ENCODE measurements around the gene CDYL2. TPM values are rescaled to one million over a fixed set of nuclear protein-coding genes. Genes with fewer than 3 reads are reported as not detected.

The CDYL2 gene
- total RNA-seq, 2 experiments from 2014 or later, result 0.98 to 2.5 TPM

- Histone ChIP-seq H3K4me1 (ENCODE audit: insufficient read depth, low read length, poor library complexity, severe bottlenecking) (no peaks in the 10 kb centered on the region), H3K79me2 (ENCODE audit: insufficient read depth, low read depth, low read length) (no peaks in the 10 kb centered on the region), H3K9me2 (ENCODE audit: insufficient read depth, low read length) (no peaks in the 10 kb centered on the region), H3K9me3 (ENCODE audit: low read length) (0 out of 2 replicates have a peak, but pooled peaks cover 7% of the 10 kb centered on the region), H4K20me1 (ENCODE audit: insufficient read depth, low read length) (no peaks in the 10 kb centered on the region), H3K4me3 (ENCODE audit: low read depth, low read length, poor library complexity, severe bottlenecking) (no peak overlapping the region), H2AFZ (ENCODE audit: low read length) (no peak overlapping the region), H3K4me2 (ENCODE audit: low read length) (no peak overlapping the region), H3K27ac (ENCODE audit: low read depth, low read length, poor library complexity, severe bottlenecking) (no peak overlapping the region), H3K36me3 (ENCODE audit: insufficient read depth, low read length) (no peaks in the 10 kb centered on the region)
- no TSS peak for BruUV-seq (replicated peaks)
- ChIA-PET CTCF (ENCODE audit: unreplicated experiment) (no interaction called here), POLR2A (interaction anchor here (0.8 kb wide), 1 partner anchor 11 kb away, joined by 3 read pairs; no protein-coding TSS in a partner anchor)
- TF ChIP-seq CTCF (conservative IDR thresholded peaks at IDR 0.05; ENCODE audit: low read length) (no peak), EZH2phosphoT487 (IDR thresholded peaks at IDR 0.05; ENCODE audit: borderline replicate concordance, low read depth, low read length) (no peak)
- intact Hi-C loops (cut with micrococcal nuclease; ENCODE audit: unreplicated experiment), result no loop called here
- DNase-seq (ENCODE audit: low spot score), result no peak
These were observed 64.9 kb downstream of the CDYL2 start for GRCh38 chr16:80739523-80739922.

GRCh38 chr16:80738521-80738920, 65.9 kb downstream of the CDYL2 start:
- POLR2A ChIA-PET, result no interaction called here
- no peak overlapping the region for H3K27ac ChIP-seq (ENCODE audit: low read depth, low read length, poor library complexity, severe bottlenecking)
- no TSS peak for BruUV-seq (replicated peaks)

More at GRCh38 chr16:80738521-80738920, 65.9 kb downstream of the CDYL2 start:
- DNase-seq (ENCODE audit: low spot score), result no peak
- intact Hi-C loops (cut with micrococcal nuclease; ENCODE audit: unreplicated experiment), result no loop called here
- H3K9me2 ChIP-seq (ENCODE audit: insufficient read depth, low read length), result no peaks in the 10 kb centered on the region
- no peaks in the 10 kb centered on the region for H4K20me1 ChIP-seq (ENCODE audit: insufficient read depth, low read length)
- H3K79me2 ChIP-seq (ENCODE audit: insufficient read depth, low read depth, low read length), result no peaks in the 10 kb centered on the region
- H3K4me3 ChIP-seq (ENCODE audit: low read depth, low read length, poor library complexity, severe bottlenecking), result no peak overlapping the region
- CTCF ChIA-PET (ENCODE audit: unreplicated experiment), result no interaction called here
- H3K4me2 ChIP-seq (ENCODE audit: low read length), result no peak overlapping the region
- no peaks in the 10 kb centered on the region for H3K4me1 ChIP-seq (ENCODE audit: insufficient read depth, low read length, poor library complexity, severe bottlenecking)
- no peaks in the 10 kb centered on the region for H3K36me3 ChIP-seq (ENCODE audit: insufficient read depth, low read length)
- no peak for TF ChIP-seq EZH2phosphoT487 (IDR thresholded peaks at IDR 0.05; ENCODE audit: borderline replicate concordance, low read depth, low read length)
- no peak for TF ChIP-seq CTCF (conservative IDR thresholded peaks at IDR 0.05; ENCODE audit: low read length)
- 0 out of 2 replicates have a peak, but pooled peaks cover 7% of the 10 kb centered on the region for H3K9me3 ChIP-seq (ENCODE audit: low read length)
- H2AFZ ChIP-seq (ENCODE audit: low read length), result no peak overlapping the region
